Endothelial cell (in vitro differentiated cells): ENCODE data around the gene AP5S1. TPM values are rescaled to one million over a fixed set of nuclear protein-coding genes. Genes with fewer than 3 reads are reported as not detected.
A peak's percentile ranks its signal among the peaks of the same experiment; 100 is the strongest.

Experiments used
- DNase-seq: peaks from one replicate; pipeline ENCODE4 v3.0.0; 2021; ENCODE audit warnings: low spot score
- H3K27ac Mint-ChIP-seq: one replicate; pipeline ENCODE4 v1.8.0; 2021; ENCODE audit warnings: mixed read lengths, inconsistent platforms; ENCODE audit not compliant: unreplicated experiment
- H3K27me3 Mint-ChIP-seq: one replicate; pipeline ENCODE4 v1.8.0; 2021; ENCODE audit warnings: mild to moderate bottlenecking, moderate library complexity, mixed read lengths, inconsistent platforms; ENCODE audit not compliant: unreplicated experiment
- H3K36me3 Mint-ChIP-seq: one replicate; pipeline ENCODE4 v1.8.0; 2021; ENCODE audit warnings: mild to moderate bottlenecking, low read depth, mixed read lengths, inconsistent platforms; ENCODE audit not compliant: unreplicated experiment
- H3K4me1 Mint-ChIP-seq: one replicate; pipeline ENCODE4 v1.8.0; 2021; ENCODE audit warnings: mild to moderate bottlenecking, mixed read lengths, inconsistent platforms; ENCODE audit not compliant: unreplicated experiment
- H3K4me3 Mint-ChIP-seq: one replicate; pipeline ENCODE4 v1.8.0; 2021; ENCODE audit warnings: mild to moderate bottlenecking, mixed read lengths, inconsistent platforms; ENCODE audit not compliant: unreplicated experiment
- H3K9me3 Mint-ChIP-seq: one replicate; pipeline ENCODE4 v1.8.0; 2021; ENCODE audit warnings: mixed read lengths, inconsistent platforms; ENCODE audit not compliant: unreplicated experiment
- total RNA-seq: library from RNA; stranded (reverse); fragmentation: NEBNext Ultra II Directional; extraction: Animal tissue kit (Norgen Biotek cat#: 25700); gene quantifications from one replicate; pipeline ENCODE4 v1.2.1, GENCODE V29; 2021; ENCODE audit not compliant: unreplicated experiment
- TF ChIP-seq, protein P1 (sequence below): fragments of 200-600 bp; sonication (generic); IDR thresholded peaks from one replicate; pipeline ENCODE4 v1.5.0; 2021; ENCODE audit warnings: antibody characterized with exemption; ENCODE audit not compliant: unreplicated experiment

AP5S1 gene
- total RNA-seq, 1 donor from 2014 or later = 9.9 TPM

- Mint-ChIP-seq H3K36me3 (peaks cover 57% of the 10 kb centered on the region), H3K4me1 (no peaks in the 10 kb centered on the region), H3K9me3 (no peaks in the 10 kb centered on the region), H3K27me3 (peaks cover 6% of the 10 kb centered on the region), H3K4me3 (no peak overlapping the region), H3K27ac (no peak overlapping the region)
- no peak for DNase-seq
- TF ChIP-seq, protein P1, sequence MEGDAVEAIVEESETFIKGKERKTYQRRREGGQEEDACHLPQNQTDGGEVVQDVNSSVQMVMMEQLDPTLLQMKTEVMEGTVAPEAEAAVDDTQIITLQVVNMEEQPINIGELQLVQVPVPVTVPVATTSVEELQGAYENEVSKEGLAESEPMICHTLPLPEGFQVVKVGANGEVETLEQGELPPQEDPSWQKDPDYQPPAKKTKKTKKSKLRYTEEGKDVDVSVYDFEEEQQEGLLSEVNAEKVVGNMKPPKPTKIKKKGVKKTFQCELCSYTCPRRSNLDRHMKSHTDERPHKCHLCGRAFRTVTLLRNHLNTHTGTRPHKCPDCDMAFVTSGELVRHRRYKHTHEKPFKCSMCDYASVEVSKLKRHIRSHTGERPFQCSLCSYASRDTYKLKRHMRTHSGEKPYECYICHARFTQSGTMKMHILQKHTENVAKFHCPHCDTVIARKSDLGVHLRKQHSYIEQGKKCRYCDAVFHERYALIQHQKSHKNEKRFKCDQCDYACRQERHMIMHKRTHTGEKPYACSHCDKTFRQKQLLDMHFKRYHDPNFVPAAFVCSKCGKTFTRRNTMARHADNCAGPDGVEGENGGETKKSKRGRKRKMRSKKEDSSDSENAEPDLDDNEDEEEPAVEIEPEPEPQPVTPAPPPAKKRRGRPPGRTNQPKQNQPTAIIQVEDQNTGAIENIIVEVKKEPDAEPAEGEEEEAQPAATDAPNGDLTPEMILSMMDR = no peak
Measured at GRCh38 chr20:3866464-3866863, 46.1 kb downstream of the AP5S1 start.

- H3K36me3 Mint-ChIP-seq = peaks cover 59% of the 10 kb centered on the region
- H3K27ac Mint-ChIP-seq = no peak overlapping the region
Measured at GRCh38 chr20:3867802-3868201, 47.5 kb downstream of the AP5S1 start.

DNA sequence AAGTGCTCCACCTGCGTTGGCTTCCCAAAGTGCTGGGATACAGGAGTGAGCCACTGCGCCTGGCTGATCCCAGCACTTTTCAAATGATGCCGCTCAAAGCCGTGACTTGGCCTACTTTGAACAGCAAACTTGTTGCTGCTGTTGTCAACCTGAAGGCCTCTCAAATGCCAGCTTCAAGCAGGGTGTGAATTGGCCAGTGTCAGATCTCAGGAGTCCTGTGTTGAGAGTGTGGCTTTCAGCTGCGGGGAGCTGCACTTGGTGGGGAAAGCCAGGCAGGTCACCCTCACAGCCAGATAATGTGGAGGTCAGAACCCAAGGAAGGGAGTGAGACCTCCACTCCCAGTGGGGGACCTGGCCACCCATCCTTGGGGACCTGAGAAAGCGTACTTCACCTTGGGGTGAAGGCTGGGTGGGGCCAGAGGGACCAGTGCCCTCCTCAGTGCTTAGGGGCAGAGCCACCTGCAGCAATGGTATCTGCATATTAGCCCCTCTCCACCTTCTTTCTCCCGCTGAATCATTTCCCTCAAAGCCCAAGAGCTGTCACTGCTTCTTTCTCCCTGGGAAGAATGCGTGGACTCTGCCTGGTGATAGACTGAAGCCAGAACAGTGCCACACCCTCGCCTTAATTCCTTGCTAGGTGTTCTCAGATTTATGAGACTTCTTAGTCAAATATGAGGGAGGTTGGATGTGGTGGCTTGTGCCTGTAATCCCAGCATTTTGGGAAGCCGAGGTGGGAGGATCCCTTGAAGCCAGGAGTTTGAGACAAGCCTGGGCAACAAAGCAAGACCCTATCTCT is 49.7 kb downstream of the AP5S1 start:
- peaks cover 8% of the 10 kb centered on the region for H3K4me1 Mint-ChIP-seq
- no peak overlapping the region for H3K4me3 Mint-ChIP-seq
- no peak for DNase-seq
- TF ChIP-seq, protein P1 = no peak
- peaks cover 56% of the 10 kb centered on the region for H3K36me3 Mint-ChIP-seq
- peak overlapping the region; percentile 61 for H3K27ac Mint-ChIP-seq
- no peaks in the 10 kb centered on the region for H3K9me3 Mint-ChIP-seq
- peaks cover 15% of the 10 kb centered on the region for H3K27me3 Mint-ChIP-seq

More at GRCh38 chr20:3867802-3868201, 47.5 kb downstream of the AP5S1 start:
- Mint-ChIP-seq H3K9me3 (no peaks in the 10 kb centered on the region), H3K4me1 (peaks cover under 1% of the 10 kb centered on the region), H3K27me3 (peaks cover 9% of the 10 kb centered on the region), H3K4me3 (no peak overlapping the region)
- TF ChIP-seq, protein P1 = no peak
- DNase-seq = no peak

GRCh38 chr20:3871550-3872265 is 51.4 kb downstream of the AP5S1 start:
- no peak for DNase-seq
- Mint-ChIP-seq H3K4me3 (no peak overlapping the region), H3K27ac (no peak overlapping the region), H3K36me3 (peaks cover 58% of the 10 kb centered on the region), H3K9me3 (no peaks in the 10 kb centered on the region), H3K27me3 (peaks cover 14% of the 10 kb centered on the region), H3K4me1 (peaks cover 15% of the 10 kb centered on the region)
- TF ChIP-seq, protein P1 = no peak

GRCh38 chr20:3873507-3873906 is 53.2 kb downstream of the AP5S1 start:
- no peaks in the 10 kb centered on the region for H3K9me3 Mint-ChIP-seq
- H3K27ac Mint-ChIP-seq = no peak overlapping the region
- TF ChIP-seq, protein P1 = no peak
- DNase-seq = no peak
- peaks cover 44% of the 10 kb centered on the region for H3K36me3 Mint-ChIP-seq
- H3K4me3 Mint-ChIP-seq = no peak overlapping the region
- peaks cover 9% of the 10 kb centered on the region for H3K27me3 Mint-ChIP-seq
- peaks cover 18% of the 10 kb centered on the region for H3K4me1 Mint-ChIP-seq
